HS-27A (cell line): ENCODE results near the gene GNAO1.
A peak's percentile ranks its signal among the peaks of the same experiment; 100 is the strongest.

Experiments used
- DNase-seq: peaks from one replicate; pipeline ENCODE4 v3.0.0-alpha.2; 2012; ENCODE audit warnings: low read depth, missing footprints

GNAO1 gene

DNA sequence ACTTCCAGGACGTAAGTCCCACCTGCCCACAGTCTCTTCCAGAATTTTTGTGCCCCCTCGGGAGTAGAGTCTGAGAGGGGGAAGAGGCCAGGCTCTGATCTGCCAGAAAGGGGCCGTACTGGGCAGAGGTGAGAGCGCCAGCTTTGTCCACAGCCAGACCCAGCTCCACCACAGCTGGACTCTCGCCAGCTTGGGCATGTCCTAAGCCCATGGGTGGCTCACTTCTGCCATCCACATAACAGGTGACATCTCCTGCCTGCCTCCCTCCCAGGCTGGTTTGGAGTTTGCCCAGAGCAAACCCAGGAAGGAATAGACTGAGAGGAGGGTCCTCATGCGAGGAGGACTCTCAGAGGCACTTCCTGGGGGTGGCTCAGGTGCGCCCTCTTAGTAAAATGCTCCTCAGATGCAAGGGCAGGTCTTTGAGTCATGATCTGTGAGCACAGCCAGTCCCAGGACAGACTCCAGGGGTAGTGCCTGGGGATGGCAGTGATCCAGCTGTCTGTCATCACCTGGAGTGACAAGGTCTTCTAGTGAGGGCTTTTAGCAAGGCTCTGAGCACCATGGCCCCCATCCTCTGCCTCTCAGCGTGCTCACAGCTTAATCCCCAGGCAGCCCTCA, 144.9 kb downstream of the GNAO1 start:
- no peak for DNase-seq

DNA sequence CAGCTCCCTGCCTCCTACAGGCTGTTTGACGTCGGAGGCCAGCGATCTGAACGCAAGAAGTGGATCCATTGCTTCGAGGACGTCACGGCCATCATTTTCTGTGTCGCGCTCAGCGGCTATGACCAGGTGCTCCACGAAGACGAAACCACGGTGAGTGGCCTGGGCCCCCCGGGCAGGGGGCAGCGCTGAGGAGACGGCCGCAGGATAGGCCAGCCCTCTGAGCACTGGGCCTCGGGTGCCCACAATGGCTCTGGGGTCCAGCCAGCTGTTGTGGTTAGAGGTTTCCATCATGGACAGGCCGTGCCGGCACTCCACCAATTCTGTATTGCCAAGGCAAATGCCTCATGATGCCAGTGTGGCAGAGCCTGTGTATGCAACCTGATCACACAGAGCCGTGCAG, 145.4 kb downstream of the GNAO1 start:
- DNase-seq: no peak

DNA sequence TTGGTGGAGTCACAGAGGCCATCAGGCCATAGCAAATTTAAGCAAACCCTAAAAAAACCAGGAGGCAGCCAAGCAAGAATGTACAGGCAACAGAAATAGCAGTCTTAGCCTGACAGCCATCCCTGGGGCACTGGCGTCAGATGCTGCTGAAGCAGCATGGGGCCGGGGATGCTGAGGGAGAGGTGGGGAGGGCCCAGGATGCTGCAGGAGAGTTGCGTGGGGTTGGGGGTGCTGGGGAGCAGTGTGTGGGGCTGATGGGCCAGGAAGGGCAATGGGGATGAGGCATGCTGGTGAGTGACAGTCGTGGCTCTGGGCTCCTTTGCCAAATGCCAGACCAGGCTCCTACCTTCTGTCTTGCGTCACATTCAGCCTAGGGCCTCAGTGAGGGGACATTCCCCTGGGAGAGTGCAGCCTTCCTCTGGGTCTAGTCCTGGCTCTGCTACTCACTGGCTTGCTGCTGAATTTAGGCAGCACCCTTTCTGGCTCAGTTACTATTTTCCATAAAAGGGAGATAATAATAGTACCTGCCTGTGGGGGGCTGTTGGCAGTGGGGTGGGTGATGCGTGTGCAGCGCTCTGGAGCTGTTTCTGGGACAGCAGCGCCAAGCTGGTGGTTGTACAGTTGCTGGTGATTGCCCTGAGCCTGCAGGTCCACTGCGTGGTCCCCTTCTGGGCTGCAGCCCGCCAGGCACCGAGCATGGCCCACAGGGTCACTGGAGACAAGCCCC, 146.0 kb downstream of the GNAO1 start:
- no peak for DNase-seq

DNA sequence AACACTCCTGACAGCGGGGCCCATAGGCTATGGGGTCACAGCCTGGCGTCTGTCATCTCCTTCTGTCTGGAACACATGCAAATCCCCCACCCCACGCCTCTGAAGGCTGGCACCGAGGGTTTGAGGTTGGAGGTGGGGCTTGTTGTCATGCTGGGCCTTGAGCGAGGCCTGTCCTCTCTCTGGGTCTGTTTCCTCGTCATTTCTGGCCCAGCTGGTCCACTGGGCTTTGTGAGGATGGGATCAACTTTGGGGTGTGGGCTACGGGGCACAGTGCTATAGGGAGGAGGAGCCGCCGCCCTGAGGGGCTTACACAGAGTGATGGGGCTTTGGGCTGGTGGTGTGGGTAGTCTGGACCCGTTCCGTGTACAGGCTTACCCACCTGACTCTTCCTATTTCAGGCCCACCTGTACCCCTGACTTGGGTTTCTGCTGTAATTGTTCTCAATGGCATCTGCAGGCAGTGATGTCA, 146.6 kb downstream of the GNAO1 start:
- DNase-seq: no peak

DNA sequence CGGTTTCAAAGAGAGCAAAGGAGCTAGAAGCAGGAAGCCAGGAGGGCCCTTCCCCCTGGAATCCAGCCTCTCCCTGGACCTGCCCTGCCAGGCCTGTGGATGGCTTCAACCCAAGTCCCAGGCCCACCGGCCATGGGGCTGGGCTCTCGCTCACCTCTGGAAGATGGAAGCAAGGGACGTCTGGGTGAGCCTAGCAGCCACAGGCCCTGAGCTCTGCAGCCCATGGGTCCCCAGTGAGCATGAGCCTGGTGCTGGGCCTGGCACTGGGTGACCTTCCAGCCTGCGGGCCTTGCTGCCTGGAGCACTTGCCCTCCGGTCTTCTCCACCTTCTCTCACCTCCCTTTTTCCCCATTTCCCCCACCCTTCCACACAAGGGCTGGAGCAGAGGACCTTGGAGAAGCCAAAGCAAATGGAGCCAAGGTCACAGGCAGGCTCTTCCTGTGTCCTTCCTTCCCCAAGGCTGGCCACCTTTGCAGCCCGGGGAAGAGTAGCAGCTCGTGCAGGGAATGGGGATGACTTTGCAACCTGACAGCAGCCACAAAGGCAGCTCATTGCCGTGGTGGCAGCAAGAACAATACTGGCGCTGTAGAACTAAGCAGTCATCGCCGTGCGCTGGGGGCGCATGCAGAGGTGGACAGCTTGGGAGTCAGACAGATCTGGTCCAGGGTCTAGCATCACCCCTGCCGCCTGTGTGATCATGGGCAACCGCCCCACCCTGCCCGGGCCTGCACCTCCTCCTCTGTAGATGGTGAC, 147.5 kb downstream of the GNAO1 start:
- DNase-seq: no peak

DNA sequence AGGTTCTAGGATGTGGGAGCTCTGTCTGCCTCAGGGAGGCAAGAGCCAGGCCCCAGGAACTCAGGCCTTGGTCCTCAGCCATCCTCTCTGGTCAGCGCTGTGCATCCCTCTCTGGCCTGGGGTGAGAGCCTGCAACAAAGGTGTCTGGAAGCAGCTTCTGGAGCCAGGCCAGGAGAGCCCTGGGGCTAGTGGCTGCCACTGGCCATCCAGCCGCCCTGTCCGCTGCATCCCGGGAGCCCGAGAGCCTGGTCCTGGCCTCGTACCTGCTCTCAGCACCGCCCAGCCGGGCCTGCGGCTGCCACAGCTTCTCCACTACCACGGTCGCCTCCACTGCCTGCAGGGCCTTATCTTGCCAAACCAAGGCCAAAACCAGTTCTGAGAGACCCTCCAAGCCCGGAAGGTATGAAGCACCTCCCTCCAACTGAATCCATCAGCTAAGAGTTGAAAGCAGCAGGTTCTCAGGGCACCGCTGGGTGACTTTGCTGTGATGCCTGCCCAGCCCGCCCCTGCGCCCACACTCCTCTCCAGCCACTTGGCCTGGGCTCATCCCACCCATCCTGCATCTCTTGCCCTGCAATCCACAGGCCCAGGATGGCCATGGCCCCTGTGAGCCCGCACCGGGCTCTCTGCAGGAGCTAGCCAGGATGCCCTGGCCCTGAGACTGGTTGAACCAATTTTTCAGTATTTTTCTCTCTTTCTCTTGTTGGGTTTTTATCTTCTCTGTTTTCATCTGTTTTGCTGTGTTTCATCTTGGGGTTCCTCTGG, 148.3 kb downstream of the GNAO1 start:
- no peak for DNase-seq

DNA sequence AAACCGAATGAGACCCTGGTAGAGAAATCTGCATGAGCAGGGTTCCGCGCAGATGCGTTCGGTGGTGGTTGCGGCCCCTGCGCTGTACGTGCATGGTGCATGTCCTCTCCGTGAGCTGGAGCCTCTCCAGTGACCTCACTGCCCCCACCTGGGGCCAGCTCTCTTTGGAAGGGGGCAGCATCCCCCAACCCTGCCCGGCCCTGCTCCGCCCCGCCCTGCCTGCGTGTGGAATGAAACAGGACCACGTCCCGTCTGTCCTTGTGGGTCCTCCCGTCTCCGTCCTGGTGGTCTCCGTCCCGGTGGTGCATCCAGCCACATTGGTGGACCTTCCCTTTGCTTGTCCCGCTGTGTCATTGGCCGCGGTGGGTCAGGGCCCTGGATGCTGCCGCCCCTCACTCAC, 149.1 kb downstream of the GNAO1 start:
- DNase-seq: no peak

DNA sequence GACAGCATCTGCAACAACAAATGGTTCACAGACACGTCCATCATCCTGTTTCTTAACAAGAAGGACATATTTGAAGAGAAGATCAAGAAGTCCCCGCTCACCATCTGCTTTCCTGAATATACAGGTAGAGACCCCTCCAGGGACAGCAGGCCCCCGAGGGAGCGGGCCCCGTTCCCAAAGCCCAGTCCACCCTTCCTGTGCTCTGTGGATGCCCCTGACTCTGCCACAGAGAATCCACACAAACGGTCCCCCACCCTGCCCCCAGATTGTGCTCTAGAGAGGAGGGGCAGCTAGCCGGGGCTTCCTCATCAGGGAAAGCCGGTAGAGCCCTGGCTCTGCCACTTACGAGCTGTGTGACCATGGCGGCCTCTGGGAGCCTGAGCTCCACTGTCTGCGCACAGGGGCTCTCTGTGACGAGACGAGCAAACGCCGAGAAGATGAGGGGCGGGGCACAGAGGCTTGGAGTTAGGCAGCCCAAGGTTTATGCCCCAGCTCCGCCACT, 149.6 kb downstream of the GNAO1 start:
- DNase-seq: no peak

DNA sequence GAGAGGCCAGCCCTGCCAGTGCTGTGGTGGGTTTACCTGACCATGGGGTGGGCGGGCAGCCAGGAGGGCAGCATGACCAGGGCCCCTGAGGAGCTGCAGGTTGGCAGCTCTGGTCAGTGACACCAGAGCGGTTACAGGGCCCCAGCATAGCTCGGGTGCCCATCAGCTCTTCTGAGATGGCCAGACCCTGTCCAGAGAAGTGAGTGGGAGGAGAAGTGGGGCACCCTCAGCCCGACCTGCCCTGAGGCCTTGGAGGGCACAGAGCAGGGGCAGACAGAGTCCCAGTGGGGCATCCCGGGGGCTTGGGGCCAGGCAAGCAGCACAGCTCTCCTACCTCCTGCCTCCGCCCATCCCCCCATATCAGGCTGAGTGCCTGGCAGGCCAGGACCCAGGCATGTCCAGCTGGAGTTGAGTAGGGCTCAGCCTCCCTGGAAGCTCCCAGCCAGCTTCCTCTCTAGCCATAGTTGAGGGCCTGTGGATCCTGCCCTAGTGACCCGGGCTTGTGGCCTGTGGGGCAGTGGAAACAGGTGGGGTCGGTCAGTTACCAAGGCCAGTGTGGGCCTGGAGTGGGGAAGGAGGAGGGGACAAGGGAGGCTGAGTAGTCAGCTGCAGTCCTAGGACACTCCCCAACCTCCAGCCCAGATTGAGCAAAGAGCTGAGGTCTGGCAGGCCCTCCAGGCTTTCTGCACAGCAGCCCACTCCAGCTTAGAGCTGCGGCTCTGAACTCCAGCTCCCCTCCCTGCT, 150.5 kb downstream of the GNAO1 start:
- DNase-seq: no peak

DNA sequence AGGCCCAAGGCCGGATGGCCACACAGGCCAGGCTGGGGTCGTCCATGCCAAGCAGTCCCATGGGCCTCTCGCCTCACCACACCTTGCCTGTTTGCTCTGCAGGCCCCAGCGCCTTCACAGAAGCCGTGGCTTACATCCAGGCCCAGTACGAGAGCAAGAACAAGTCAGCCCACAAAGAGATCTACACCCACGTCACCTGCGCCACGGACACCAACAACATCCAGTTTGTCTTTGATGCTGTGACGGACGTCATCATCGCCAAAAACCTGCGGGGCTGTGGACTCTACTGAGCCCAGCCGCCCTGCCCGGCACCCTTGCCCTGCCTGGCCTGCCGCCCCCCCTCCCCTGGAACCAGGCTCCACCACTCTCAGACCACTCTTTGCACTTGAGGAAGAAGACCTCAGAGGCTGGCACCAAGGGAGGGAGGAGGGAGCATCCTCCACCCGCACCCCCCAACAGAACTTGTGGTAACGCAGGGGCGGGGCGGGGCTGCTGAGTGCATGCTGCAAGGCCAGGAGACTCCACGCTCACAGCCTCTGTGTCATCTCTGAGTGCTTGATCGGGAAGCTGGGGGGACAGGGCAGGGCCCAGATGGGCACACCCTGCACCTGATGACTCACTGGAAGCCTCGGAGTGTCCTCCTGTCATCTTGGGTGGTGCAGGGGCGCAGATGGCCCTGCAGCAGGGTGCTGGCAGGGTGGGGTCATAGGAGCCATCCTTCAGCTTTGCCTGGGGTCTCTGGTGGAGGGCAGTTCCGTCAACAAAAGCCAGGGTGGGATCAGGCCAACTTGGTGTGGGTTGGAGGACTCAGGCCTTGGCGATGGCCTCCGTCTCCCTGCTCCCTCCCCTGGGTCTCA, 152.6 kb downstream of the GNAO1 start:
- DNase-seq: peak; percentile 19

DNA sequence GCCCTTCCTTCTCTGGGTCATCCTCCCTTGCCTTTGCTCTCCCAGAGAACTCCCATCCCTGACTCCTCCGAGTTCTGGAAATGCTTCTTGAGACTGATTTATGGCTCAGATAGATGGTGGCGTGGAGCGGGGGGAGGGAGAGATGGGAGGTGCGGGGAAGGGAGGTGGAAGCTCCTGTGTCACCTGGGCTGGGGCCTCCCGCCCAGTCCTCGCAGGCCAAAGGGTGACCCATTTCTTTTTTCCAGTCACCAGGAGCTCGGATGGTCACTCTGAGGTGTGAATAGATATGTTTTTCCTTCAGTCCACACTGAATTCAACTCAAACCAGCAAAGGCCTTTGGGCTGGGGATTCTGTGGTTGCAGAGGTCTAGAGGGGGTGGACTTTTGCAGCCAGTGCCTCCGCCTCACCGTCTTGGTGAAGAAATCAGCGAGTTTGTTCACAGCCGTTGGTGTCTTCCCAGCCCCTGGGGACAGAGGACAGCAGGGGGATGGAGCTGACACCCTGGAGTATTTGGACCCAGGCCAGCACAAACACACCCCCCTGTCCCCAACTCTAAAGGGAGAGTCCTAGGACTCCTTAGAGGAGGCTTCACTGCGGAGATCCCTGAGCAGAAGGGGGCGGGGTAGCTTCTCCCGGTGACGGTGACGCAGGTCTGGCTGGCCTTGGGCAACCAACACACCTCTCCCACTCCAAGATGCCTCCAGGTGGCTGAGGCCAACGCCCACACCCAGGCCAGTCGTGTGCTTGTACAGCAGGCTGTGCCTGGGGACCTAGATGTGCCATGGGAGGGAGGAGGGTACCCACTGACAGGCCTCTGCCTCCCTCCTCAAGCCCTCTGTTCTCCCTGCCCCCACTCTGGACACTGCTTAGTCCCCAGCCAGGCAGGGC, 153.5 kb downstream of the GNAO1 start:
- DNase-seq: no peak

DNA sequence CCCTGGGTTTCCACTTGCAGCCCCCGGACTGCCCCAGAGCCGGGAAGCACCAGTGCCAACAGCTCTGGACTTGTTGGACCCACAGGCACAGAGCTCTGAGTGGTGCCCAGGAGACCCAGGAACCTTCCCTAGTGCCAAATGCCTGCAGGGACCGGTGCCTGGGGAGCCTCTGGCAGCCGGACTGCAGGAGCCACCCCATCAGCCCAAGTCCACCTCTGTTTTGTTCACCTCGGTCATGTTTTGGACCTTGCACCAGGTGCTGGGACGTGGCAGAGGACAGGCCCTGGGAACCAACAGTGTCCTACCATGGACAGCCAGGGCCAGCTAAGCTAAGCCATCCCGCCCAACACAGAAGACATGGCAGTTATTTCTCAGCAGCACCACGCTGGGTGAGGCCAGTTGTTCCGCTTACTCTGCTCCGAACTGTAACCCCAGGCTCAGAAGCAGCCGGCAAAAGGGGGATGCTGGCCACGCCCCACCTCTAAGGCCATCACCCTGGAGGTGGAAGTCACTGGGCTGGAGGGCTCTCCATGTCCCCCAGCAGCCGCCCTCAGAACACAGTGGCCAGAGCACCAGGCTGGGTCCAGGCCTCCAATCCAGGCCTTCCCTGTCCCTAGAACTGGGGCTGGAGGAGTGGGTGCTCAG, 154.2 kb downstream of the GNAO1 start:
- no peak for DNase-seq

DNA sequence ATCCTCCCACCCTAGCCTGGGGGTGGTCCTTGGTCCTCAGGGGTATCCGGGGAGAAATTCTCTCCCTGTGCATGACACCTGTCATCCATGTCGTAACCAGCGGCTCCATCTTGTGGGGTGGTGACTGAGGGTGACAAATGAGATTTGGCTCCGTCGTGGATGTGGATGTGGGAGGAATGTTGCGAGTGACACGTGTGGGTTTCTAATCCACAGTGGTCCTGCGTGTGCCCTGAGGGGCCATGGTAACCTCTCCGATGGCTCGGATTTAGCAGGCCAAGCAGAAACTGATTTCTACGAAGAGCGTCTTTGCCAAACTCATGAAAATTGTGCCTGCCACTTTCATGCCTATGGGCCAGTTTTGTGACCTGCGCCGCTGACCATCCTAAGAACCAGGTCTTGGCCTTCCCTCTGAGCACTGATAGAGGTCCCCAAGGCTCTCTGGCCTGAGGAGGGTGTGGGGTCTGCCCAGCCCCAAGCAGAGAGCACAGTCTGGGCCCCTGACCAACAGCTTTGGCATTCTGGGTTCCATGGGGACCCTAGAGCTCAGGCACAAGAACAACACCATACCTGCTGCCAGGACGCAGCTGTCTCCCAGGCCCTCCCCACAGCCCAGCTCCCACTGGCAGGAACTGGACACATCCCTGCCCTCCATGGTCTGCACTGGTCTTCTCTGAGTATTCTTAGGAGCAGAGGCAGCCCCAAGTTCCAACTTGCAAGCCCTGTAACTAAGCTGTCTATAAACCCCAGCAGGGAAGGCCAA, 155.0 kb downstream of the GNAO1 start:
- no peak for DNase-seq

DNA sequence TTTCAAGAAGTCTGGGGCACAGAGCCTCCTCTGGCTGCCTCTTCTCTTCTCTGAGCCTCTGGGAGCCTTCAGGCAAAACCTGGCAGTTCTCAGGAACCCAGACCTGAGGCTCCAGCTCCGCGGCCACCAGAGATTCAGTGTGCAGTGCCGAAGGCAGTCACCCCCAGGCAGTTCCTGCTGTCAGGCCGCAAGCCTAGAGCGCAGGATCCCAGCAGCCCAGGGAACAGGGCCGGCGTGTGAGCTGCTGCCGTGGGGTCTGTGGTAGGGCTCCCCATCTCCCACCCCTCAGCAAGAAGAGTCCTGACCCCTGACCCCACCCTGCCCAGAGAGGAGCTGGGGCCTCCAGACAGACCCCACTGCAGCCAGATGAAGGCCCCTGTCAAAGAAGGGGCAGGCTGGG, 155.9 kb downstream of the GNAO1 start:
- DNase-seq: no peak

DNA sequence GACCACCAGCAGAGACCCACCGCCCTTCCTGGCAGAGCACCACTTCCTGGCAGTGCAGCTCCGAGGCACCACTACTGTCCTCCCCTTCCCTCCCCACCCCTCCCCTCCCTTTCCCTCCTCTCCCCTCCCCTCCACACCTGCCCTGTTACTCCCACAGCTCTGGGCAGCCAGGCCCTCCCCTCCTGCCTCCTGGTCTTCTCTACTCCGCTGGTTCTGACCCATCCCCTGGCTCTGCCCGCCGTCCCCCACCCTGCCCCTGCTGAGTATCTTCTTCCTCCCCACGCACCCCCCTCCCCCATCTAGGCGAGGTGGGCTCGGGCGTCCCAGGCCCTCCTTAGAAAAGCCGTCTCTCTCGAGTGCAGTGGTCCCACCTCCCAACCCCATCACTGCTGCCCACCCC, 156.4 kb downstream of the GNAO1 start:
- DNase-seq: no peak

DNA sequence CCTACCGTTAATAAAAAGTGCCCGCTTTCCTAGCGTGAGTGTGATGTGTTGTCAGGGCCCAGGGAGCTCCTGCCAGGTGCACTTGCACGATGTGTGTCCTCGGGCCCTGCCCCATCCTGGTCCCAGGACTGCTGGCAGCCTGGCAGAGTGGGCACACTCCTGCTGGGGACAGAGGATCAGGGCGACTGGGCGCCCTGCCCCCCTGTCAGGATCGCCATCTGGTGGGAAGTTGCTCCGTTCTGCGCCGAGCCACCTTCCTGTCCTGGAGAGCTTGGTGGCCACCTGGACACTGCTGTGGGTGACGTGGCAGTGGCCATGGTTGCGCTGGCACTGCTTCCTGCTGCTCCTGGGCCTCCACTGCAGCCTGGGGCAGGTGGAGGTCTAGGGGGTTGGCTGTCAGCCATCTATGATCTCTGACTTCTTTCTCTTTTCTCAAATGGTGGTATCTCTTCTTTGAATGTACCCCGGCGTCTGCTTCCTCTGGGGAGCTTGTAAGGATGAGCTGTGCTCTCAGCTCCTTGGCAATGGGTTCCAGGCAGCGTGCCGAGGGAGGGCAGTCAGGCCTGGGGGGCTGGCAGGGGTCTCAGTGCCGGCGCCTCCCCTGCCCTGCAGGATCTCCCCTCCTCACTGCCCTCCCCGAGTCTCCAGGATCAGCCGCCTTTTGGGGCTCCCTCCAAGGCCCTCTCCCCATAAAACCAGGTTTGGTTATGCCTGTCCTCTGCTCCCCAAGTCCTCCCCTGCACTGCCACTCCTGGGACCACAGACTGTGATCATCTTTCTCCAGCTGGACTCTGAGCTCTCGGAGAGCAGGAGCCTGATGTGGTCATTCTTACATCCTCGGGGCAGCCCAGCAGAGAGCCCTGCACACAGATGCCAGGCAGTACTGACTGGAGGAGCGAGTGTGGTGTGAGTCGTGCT, 157.1 kb downstream of the GNAO1 start:
- no peak for DNase-seq

DNA sequence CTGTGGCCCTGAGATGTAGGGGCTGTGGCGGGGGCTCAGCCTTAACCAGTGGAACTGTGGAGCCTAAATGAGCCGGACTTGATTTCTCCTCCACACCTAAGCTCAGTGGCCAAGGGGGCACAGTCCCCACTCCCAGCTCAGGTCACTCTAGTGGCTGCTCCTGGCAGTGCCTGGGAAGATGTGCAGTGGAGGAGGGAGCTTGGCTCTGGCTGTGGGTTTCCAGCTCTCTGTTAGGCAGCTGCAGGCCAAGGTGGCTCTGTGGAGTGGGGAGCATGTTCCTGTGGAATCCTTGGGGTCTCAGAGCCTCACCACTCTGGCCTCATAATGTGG, 157.8 kb downstream of the GNAO1 start:
- DNase-seq: no peak
